MM.1S (cell line): ENCODE data around the gene DCTN4.
"Not testable (repeated sequence)": the region's sequence is repeated elsewhere in the genome, so short reads cannot be mapped to it uniquely, and the experiment has no call there.

Source experiments
- DNase-seq: peaks from one replicate; pipeline ENCODE4 v3.0.0-alpha.2; 2015
- H2AFZ ChIP-seq: fragments of 300-600 bp; sonication (generic); 2 replicates; pipeline ENCODE4 v1.6.0; 2016; ENCODE audit warnings: antibody characterized with exemption, low read length
- H3F3A ChIP-seq: fragments of 300-600 bp; sonication (generic); 2 replicates; pipeline ENCODE4 v1.6.1; 2016; ENCODE audit warnings: mild to moderate bottlenecking, antibody characterized with exemption, low read length, moderate library complexity, mixed read lengths; ENCODE audit not compliant: insufficient read depth
- H3K27ac ChIP-seq: fragments of 300-600 bp; sonication (generic); 2 replicates; pipeline ENCODE4 v1.5.1; 2016; ENCODE audit warnings: mild to moderate bottlenecking, low read length
- H3K27me3 ChIP-seq: fragments of 300-600 bp; sonication (generic); replicated peaks from 2 replicates; pipeline ENCODE4 v1.6.0; 2016; ENCODE audit warnings: low read length; ENCODE audit not compliant: insufficient read depth
- H3K36me3 ChIP-seq: fragments of 300-600 bp; sonication (generic); replicated peaks from 2 replicates; pipeline ENCODE4 v1.6.1; 2016; ENCODE audit warnings: mild to moderate bottlenecking, low read length, mixed read lengths; ENCODE audit not compliant: insufficient read depth
- H3K4me1 ChIP-seq: fragments of 300-600 bp; sonication (generic); 2 replicates; pipeline ENCODE4 v1.6.1; 2016; ENCODE audit warnings: low read length, mixed read lengths
- H3K4me2 ChIP-seq: fragments of 300-600 bp; sonication (generic); 2 replicates; pipeline ENCODE4 v1.6.0; 2016; ENCODE audit warnings: low read depth, low read length
- H3K4me3 ChIP-seq: fragments of 300-600 bp; sonication (generic); 2 replicates; pipeline ENCODE4 v1.5.1; 2016; ENCODE audit warnings: low read length, mixed read lengths
- H3K79me2 ChIP-seq: fragments of 300-600 bp; sonication (generic); 2 replicates; pipeline ENCODE4 v1.6.1; 2016; ENCODE audit warnings: mixed run types, low read length, mixed read lengths
- H3K9ac ChIP-seq: fragments of 300-600 bp; sonication (generic); 2 replicates; pipeline ENCODE4 v1.6.1; 2016; ENCODE audit warnings: low read length, mixed read lengths
- H3K9me2 ChIP-seq: fragments of 300-600 bp; sonication (generic); replicated peaks from 2 replicates; pipeline ENCODE4 v1.6.1; 2016; ENCODE audit warnings: mild to moderate bottlenecking, low read length, mixed read lengths; ENCODE audit not compliant: insufficient read depth
- H3K9me3 ChIP-seq: fragments of 300-600 bp; sonication (generic); replicated peaks from 2 replicates; pipeline ENCODE4 v1.6.1; 2016; ENCODE audit warnings: mild to moderate bottlenecking, low read length, mixed read lengths; ENCODE audit not compliant: insufficient read depth
- H4K20me1 ChIP-seq: fragments of 300-600 bp; sonication (generic); 2 replicates; pipeline ENCODE4 v1.6.1; 2016; ENCODE audit warnings: mild to moderate bottlenecking, low read length, moderate library complexity, mixed read lengths; ENCODE audit not compliant: insufficient read depth
- CTCF ChIP-seq: fragments of 300-600 bp; sonication (generic); IDR thresholded peaks from 2 replicates; pipeline ENCODE4 v1.5.1; 2016; ENCODE audit warnings: antibody characterized with exemption, low read length, mixed read lengths
- EZH2 ChIP-seq: fragments of 300-600 bp; sonication (generic); optimal IDR thresholded peaks from 2 replicates; pipeline ENCODE3; 2017; ENCODE audit warnings: low read depth, mild to moderate bottlenecking, antibody characterized with exemption, low read length, mixed read lengths
- EZH2phosphoT487 ChIP-seq: fragments of 300-600 bp; sonication (generic); IDR thresholded peaks from 2 replicates; pipeline ENCODE4 v1.6.1; 2018; ENCODE audit warnings: antibody characterized with exemption, low read length

The DCTN4 gene

GRCh38 chr5:150797384-150797783 lies 38.6 kb upstream of the DCTN4 start:
- Histone ChIP-seq H3K36me3 (no peaks in the 10 kb centered on the region), H3K79me2 (no peaks in the 10 kb centered on the region), H3K9me3 (no peaks in the 10 kb centered on the region), H3F3A (no peaks in the 10 kb centered on the region), H3K27me3 (no peaks in the 10 kb centered on the region), H4K20me1 (no peaks in the 10 kb centered on the region), H3K9ac (no peak overlapping the region), H3K9me2 (no peaks in the 10 kb centered on the region), H2AFZ (no peak overlapping the region), H3K4me2 (no peak overlapping the region), H3K27ac (no peak overlapping the region), H3K4me1 (no peaks in the 10 kb centered on the region), H3K4me3 (no peak overlapping the region)
- TF ChIP-seq EZH2phosphoT487 = no peak
- TF ChIP-seq EZH2 = no peak
- no peak for TF ChIP-seq CTCF
- no peak for DNase-seq

GRCh38 chr5:150794927-150795326 lies 36.1 kb upstream of the DCTN4 start:
- H3K36me3 ChIP-seq = no peaks in the 10 kb centered on the region
- H3F3A ChIP-seq = no peaks in the 10 kb centered on the region
- H3K9me2 ChIP-seq = no peaks in the 10 kb centered on the region
- no peak overlapping the region for H3K27ac ChIP-seq
- H3K27me3 ChIP-seq = no peaks in the 10 kb centered on the region
- no peak overlapping the region for H2AFZ ChIP-seq
- H3K9me3 ChIP-seq = no peaks in the 10 kb centered on the region
- no peaks in the 10 kb centered on the region for H3K79me2 ChIP-seq
- H3K4me1 ChIP-seq = no peaks in the 10 kb centered on the region
- DNase-seq = no peak
- no peak overlapping the region for H3K4me3 ChIP-seq
- H3K4me2 ChIP-seq = no peak overlapping the region
- no peak overlapping the region for H3K9ac ChIP-seq
- H4K20me1 ChIP-seq = no peaks in the 10 kb centered on the region
- no peak for TF ChIP-seq EZH2
- TF ChIP-seq CTCF = no peak
- no peak for TF ChIP-seq EZH2phosphoT487

- not testable (repeated sequence) for H3K4me1 ChIP-seq, H3K27ac ChIP-seq, H3K9me3 ChIP-seq, H3K4me3 ChIP-seq, H3K36me3 ChIP-seq, H3K79me2 ChIP-seq, H3K9me2 ChIP-seq, H2AFZ ChIP-seq, H4K20me1 ChIP-seq, H3K27me3 ChIP-seq, H3K4me2 ChIP-seq, DNase-seq, H3K9ac ChIP-seq, H3F3A ChIP-seq
Observed at GRCh38 chr5:150793423-150793888, 34.6 kb upstream of the DCTN4 start.

- no peak overlapping the region for H2AFZ ChIP-seq
- H3K79me2 ChIP-seq = no peaks in the 10 kb centered on the region
- no peaks in the 10 kb centered on the region for H3K36me3 ChIP-seq
- no peak overlapping the region for H3K4me3 ChIP-seq
- H4K20me1 ChIP-seq = no peaks in the 10 kb centered on the region
- H3K4me1 ChIP-seq = no peaks in the 10 kb centered on the region
- no peaks in the 10 kb centered on the region for H3K9me2 ChIP-seq
- no peak overlapping the region for H3K4me2 ChIP-seq
- DNase-seq = no peak
- no peaks in the 10 kb centered on the region for H3F3A ChIP-seq
- H3K9me3 ChIP-seq = no peaks in the 10 kb centered on the region
- no peak overlapping the region for H3K9ac ChIP-seq
- no peak for TF ChIP-seq EZH2
- no peak for TF ChIP-seq CTCF
- no peak for TF ChIP-seq EZH2phosphoT487
- H3K27me3 ChIP-seq = no peaks in the 10 kb centered on the region
- no peak overlapping the region for H3K27ac ChIP-seq
Observed at GRCh38 chr5:150791536-150791935, 32.7 kb upstream of the DCTN4 start.
